HG03558 (cell line): ENCODE measurements around the gene GRM8.

Source experiments
- ATAC-seq: cut with Tn5 transposase; IDR thresholded peaks from one replicate; pipeline ENCODE4 v1.9.1; 2021; ENCODE audit warnings: moderate number of reproducible peaks; ENCODE audit not compliant: unreplicated experiment; ENCODE audit errors: extremely low read depth

GRM8 gene

GRCh38 chr7:127252778-127253280, at the start of gene GRM8:
Gene GRM8, minus strand, starts transcription at chr7:127252941.
- no peak for ATAC-seq

- ATAC-seq: no peak
Measured at GRCh38 chr7:127290801-127291361, 38.1 kb upstream of the GRM8 start.

GRCh38 chr7:127290116-127290655, 37.4 kb upstream of the GRM8 start:
- no peak for ATAC-seq

- no peak for ATAC-seq
Measured at GRCh38 chr7:127287133-127287532, 34.4 kb upstream of the GRM8 start.

DNA sequence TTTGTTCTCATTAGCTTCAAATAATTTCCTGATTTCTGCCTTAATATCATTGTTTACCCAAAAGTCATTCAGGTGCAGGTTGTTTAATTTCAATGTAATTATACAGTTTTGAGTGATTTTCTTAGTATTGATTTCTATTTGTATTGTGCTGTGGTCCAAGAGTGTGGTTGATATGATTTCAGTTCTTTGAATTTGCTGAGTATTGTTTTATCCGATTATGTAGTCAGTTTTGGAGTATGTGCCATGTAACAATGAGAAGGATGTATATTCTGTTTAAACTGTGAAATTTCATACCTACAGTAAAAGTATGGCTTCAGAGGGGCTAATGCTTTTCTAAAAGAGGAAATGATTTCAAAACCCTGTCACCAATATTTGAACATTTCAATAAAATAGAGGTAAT, 17.4 kb upstream of the GRM8 start:
- no peak for ATAC-seq

DNA sequence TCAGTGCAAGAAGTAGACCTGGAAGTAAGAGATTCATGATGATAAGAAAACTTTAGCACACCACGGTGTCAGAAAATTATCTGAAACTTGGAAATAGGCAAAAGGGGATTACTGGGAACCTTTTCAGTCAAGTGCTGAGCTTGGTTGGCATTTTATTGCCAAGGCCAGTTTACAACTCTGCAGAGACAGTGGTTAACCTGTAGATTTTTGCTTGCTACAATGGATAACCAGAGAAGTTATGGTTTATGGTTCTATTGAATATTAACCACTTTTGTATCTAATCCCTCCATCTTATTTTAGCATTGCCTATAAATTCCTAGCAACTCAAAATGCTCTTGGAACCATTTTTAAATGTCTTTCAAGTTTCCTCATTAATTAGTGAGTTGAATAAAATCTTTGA, 13.3 kb upstream of the GRM8 start:
- no peak for ATAC-seq

DNA sequence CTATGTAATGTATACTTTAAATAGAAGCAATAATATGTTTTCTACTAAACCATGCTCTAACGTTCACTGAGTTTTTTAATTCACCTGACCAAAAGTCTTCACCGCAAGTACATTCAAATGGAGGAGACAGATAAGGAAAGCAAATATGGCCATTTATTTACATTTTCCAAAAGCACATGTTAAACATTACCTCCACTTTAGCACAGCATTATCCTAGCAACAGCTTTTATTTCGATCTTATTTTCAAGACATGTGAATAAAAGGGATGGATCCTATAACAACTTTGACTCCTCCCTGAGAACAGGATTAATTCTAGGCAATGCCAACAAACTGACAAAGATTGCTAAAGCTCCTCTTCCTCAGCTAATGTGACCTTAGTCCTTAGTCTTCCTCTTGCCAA, 11.5 kb upstream of the GRM8 start:
- no peak for ATAC-seq

DNA sequence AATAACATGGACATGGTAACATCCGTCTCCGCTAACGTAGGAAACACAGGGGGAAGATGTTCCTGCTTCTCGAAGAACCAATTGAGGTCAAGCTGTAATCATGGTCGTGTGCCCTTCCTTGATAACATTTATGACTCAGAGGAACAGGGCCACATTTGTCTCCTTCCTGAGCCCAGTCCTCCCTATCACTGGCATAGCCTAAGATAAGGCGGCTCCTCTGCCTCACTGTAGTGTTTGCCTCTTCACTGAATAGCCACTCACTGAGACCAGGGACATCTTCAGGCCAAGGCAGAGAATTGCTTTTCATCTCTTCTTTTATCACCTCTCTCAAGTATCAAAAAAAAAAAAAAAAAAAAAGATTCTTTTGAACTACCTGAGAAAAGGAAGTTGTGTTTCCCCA, 5.4 kb upstream of the GRM8 start:
- no peak for ATAC-seq

- no peak for ATAC-seq
Measured at GRCh38 chr7:127257086-127257485, 4.3 kb upstream of the GRM8 start.

- ATAC-seq: no peak
Measured at GRCh38 chr7:127256041-127256725, 3.4 kb upstream of the GRM8 start.

GRCh38 chr7:127254163-127254684, 1.5 kb upstream of the GRM8 start:
- no peak for ATAC-seq

- ATAC-seq: peak; percentile 71
Measured at GRCh38 chr7:127253281-127254162, 781 bp upstream of the GRM8 start.

DNA sequence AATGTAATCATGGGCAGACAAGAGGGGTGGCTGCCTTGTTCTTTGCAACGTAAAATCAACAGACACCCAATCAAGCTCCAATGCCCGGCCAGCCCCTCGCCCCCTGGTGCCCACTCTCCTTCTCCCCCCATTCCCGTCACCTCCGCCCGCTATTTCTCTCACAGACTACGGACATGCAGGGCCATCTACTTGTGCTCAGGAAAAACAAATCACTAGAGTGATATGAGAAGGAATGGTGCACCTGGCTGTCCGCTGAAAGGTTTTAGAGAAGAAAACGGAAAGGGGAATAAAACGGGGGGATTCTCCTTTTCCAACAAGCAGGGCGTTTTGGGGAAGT, 396 bp downstream of the GRM8 start:
- no peak for ATAC-seq

- no peak for ATAC-seq
Measured at GRCh38 chr7:127251465-127252376, 1.0 kb downstream of the GRM8 start.

- no peak for ATAC-seq
Measured at GRCh38 chr7:127251036-127251464, 1.7 kb downstream of the GRM8 start.

DNA sequence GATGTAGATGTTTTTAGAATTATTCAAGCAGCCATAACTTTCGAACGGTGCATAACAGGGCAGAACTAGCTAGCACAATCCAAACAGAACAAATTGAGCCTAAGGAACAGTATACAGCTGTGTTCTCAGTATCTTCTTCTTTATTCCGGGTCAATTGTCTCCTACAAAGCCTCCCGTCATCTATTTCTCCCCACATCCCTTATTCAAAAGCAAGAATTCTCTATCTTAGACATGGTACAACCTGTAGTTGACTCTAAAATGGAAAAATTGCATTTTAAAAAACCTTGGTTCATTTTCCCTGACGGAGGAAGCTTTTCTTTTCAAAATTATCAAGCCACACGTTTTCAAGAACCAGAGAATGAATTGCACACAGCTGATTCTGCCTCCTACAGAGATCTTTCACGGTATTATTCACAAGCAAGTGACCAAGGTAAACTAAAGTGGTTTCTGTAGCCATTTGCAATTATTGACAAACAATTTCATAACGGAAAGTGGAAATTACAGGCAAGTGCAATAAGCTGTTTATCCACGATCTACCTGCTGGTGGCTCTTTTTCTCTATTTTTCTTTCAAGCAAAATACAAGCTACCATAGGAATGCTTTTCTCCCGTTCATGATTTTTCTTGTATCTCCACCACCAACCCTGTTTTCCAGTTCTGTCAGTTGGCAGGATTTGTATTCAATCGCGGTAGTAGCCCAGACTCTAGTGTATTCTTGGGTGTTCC, 2.3 kb downstream of the GRM8 start:
- no peak for ATAC-seq

- no peak for ATAC-seq
Measured at GRCh38 chr7:127245607-127246006, 7.1 kb downstream of the GRM8 start.

DNA sequence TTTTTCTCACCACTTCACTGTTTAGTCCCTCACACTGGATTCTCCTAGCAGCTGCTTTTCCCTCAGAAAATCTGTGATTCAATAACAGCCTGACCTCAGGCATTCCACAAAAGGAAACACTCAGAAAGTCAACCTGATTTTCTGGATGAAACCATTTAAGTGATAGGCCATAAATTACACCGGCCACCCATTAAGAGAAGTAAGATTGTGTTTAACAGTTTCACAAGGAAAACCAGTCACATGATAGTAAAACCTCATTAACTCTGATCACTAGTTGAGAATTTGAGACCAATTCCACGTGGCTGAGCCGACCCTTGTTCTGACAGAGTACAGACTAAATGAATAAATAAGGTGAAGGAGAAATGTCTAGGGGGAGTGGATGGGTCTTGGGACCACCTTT, 7.7 kb downstream of the GRM8 start:
- no peak for ATAC-seq

GRCh38 chr7:127239814-127240213, 12.9 kb downstream of the GRM8 start:
- no peak for ATAC-seq
